Brain microvascular endothelial cell (primary cell): ENCODE data around the gene TCF7L1.

Source experiments
- DNase-seq: peaks from one replicate; pipeline ENCODE4 v3.0.0-alpha.2; 2020
- H3K27ac ChIP-seq: fragments of 250-450 bp; sonication (Bioruptor Pico); 2 replicates; pipeline ENCODE4 v1.5.1; 2020; ENCODE audit warnings: mild to moderate bottlenecking, moderate library complexity
- H3K27me3 ChIP-seq: fragments of 250-450 bp; sonication (Bioruptor Pico); replicated peaks from 2 replicates; pipeline ENCODE4 v1.5.1; 2020; ENCODE audit warnings: mild to moderate bottlenecking
- H3K36me3 ChIP-seq: fragments of 250-450 bp; sonication (Bioruptor Pico); replicated peaks from 2 replicates; pipeline ENCODE4 v1.5.1; 2020; ENCODE audit warnings: mild to moderate bottlenecking
- H3K4me3 ChIP-seq: 2 replicates; pipeline ENCODE4 v1.5.1; 2011; ENCODE audit warnings: low read depth, mild to moderate bottlenecking, control low read depth, low read length, moderate library complexity
- CTCF ChIP-seq: IDR thresholded peaks from 2 replicates; pipeline ENCODE4 v1.5.1; 2011; ENCODE audit warnings: low read depth, mild to moderate bottlenecking, moderate library complexity, low read length, control low read depth, inconsistent platforms; ENCODE audit errors: missing control alignments
- in situ Hi-C: cut with HindIII; loops from 2 replicates; pipeline ENCODE4 v1.10.0; 2017; ENCODE audit warnings: low sequenced_read_pairs, low pct_ligation_motif_present

The TCF7L1 gene

DNA sequence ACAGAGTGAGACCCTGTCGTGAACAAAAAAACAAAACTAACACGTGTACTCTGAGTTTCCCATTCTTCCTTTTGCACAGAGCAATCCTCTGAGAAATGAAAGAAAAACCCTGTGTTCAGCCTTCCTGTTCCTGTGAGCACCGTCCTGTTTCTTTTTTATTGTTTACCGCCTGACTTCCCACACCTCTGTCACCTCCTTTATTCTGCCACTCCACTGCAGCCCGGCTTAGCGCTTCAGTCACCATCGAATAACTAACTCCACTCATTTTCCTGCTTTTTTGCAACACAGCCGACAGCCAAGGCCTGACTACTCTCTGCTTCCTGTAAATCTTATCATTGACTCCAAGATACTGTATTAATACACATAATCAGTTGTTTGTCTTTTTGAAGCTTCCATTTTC is 153.7 kb downstream of the TCF7L1 start:
- H3K36me3 ChIP-seq: no peaks in the 10 kb centered on the region
- H3K27me3 ChIP-seq: no peaks in the 10 kb centered on the region
- no peak overlapping the region for H3K4me3 ChIP-seq
- in situ Hi-C loops: no loop called here
- DNase-seq: no peak
- TF ChIP-seq CTCF: no peak
- no peak overlapping the region for H3K27ac ChIP-seq

DNA sequence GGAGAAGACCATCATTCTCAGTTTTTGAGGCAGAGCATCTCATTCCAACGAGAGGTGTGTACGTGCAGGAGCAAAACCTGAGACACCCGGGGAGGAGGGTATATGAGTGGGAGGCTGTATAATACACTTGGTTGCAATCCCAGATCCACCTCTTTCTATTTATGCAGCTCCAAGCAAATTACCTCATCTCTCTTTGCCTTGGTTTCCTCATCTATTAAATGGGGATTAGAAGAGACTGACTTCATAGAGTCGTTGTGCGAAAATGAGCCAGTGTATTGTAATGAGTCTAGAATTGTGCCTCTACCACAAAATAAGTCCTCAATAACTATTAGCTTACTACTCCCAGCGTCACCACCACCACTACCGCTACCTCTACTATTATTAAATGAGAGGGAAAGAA is 154.5 kb downstream of the TCF7L1 start:
- in situ Hi-C loops: no loop called here
- no peaks in the 10 kb centered on the region for H3K27me3 ChIP-seq
- H3K4me3 ChIP-seq: no peak overlapping the region
- no peak overlapping the region for H3K27ac ChIP-seq
- TF ChIP-seq CTCF: no peak
- no peaks in the 10 kb centered on the region for H3K36me3 ChIP-seq
- DNase-seq: no peak

DNA sequence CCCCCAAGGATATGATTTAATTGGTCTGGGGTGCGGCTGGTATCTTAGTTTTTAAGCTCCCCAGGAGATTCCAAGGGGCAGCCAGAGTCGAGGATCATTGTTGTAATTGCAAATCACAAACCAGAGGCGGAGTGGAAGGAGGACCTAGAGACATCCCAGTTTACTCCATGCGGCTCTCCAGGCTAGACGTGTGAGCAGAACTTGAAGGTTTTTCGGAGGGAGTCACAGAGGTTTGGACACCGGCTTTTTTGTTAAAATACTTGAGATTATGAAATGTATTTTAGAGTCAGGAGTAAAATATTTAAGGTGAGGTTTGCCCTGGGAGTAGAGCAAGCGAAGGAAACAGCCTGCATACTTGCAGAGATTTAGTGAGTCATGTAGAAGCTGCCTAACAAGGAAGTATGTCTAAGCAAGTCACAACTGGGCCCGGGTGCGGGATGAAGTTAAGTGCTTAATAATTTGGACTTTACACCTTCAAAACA is 155.1 kb downstream of the TCF7L1 start:
- no peak for TF ChIP-seq CTCF
- no peak overlapping the region for H3K4me3 ChIP-seq
- no peak overlapping the region for H3K27ac ChIP-seq
- in situ Hi-C loops: no loop called here
- DNase-seq: peak; percentile 38
- H3K27me3 ChIP-seq: no peaks in the 10 kb centered on the region
- no peaks in the 10 kb centered on the region for H3K36me3 ChIP-seq

DNA sequence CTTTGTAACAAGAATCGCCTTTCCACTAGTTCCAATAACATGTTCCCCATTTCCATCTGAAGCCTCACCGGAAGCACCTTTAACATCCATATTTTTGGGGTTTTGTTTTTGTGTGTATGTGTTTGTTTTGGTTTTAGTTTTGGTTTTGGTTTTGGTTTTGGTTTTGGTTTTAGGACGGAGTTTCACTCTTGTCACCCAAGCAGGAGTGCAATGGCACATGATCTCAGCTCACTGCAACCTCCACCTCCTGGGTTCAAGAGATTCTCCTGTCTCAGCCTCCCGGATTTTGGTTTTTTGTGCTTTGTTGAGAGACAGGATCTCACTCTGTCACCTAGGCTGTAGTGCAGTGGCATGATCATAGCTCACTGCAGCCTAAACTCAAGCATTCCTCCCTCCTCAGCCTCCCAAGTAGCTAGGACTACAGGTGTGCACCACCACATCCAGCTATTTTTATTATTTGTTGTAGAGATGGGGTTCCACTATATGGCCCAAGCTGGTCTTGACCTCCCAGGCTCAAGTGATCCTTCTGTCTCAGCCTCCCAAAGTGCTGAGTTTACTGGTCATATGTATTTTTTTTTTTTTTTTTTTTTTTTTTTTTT is 158.3 kb downstream of the TCF7L1 start:
- H3K4me3 ChIP-seq: no peak overlapping the region
- no peak overlapping the region for H3K27ac ChIP-seq
- H3K27me3 ChIP-seq: no peaks in the 10 kb centered on the region
- no peak for DNase-seq
- H3K36me3 ChIP-seq: no peaks in the 10 kb centered on the region
- in situ Hi-C loops: no loop called here
- TF ChIP-seq CTCF: no peak

DNA sequence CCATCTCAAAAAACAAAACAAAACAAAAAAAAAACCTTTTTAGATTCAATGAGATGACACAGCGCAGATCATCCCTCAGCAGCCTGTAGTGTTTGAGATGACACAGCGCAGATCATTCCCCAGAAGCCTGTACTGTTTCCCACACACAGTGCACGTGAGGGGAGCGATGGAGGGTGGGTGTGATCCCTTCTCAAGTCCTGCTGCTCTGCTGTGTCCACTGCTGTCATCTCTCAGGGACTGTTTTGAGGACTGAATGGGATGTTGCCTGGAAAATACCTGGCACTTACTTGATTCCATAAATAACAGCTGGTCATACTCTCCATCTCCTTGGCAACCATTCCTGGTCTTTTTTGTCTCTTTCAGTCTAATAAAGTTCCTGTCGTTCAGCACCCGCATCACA is 168.9 kb downstream of the TCF7L1 start:
- Histone ChIP-seq H3K27me3 (no peaks in the 10 kb centered on the region), H3K4me3 (no peak overlapping the region), H3K27ac (no peak overlapping the region), H3K36me3 (no peaks in the 10 kb centered on the region)
- DNase-seq: no peak
- no peak for TF ChIP-seq CTCF
- in situ Hi-C loops: no loop called here
